Endodermal cell (in vitro differentiated cells): ENCODE measurements around the gene COMMD1. TPM values are rescaled to one million over a fixed set of nuclear protein-coding genes. Genes with fewer than 3 reads are reported as not detected.
"Not testable (repeated sequence)": the region's sequence is repeated elsewhere in the genome, so short reads cannot be mapped to it uniquely, and the experiment has no call there.

Experiments
- DNase-seq: peaks from one replicate; pipeline ENCODE4 v3.0.0-alpha.2; 2017
- H3K27ac ChIP-seq: 2 replicates; pipeline ENCODE4 v1.5.1; 2013; ENCODE audit warnings: mild to moderate bottlenecking, low read depth, low read length, moderate library complexity
- H3K27me3 ChIP-seq: 2 replicates; pipeline ENCODE4 v1.6.1; 2013; ENCODE audit warnings: mild to moderate bottlenecking, low read length, moderate library complexity; ENCODE audit not compliant: insufficient read depth, control insufficient read depth, poor library complexity, severe bottlenecking
- H3K36me3 ChIP-seq: 2 replicates; pipeline ENCODE4 v1.7.0; 2013; ENCODE audit warnings: mild to moderate bottlenecking, low read length, moderate library complexity; ENCODE audit not compliant: control insufficient read depth, insufficient read depth
- H3K4me1 ChIP-seq: one replicate; pipeline ENCODE4 v1.7.0; 2013; ENCODE audit warnings: low read length; ENCODE audit not compliant: control insufficient read depth, insufficient read depth
- H3K4me3 ChIP-seq: 2 replicates; pipeline ENCODE4 v1.5.1; 2013; ENCODE audit warnings: mild to moderate bottlenecking, low read length, moderate library complexity
- H3K9ac ChIP-seq: 2 replicates; pipeline ENCODE4 v1.6.1; 2013; ENCODE audit warnings: mild to moderate bottlenecking, low read length, moderate library complexity; ENCODE audit not compliant: poor library complexity, severe bottlenecking; ENCODE audit errors: extremely low read depth
- H3K9me3 ChIP-seq: 2 replicates; pipeline ENCODE4 v1.6.1; 2013; ENCODE audit warnings: mild to moderate bottlenecking, low read length, moderate library complexity; ENCODE audit not compliant: control insufficient read depth
- H3K27ac Mint-ChIP-seq: 2 replicates; pipeline ENCODE4 v1.8.0; 2020; ENCODE audit warnings: mixed read lengths
- H3K27me3 Mint-ChIP-seq: 2 replicates; pipeline ENCODE4 v1.8.0; 2021; ENCODE audit warnings: mild to moderate bottlenecking, mixed read lengths; ENCODE audit not compliant: insufficient read depth
- H3K36me3 Mint-ChIP-seq: 2 replicates; pipeline ENCODE4 v1.8.0; 2020; ENCODE audit warnings: low read depth, mixed read lengths
- H3K4me1 Mint-ChIP-seq: 2 replicates; pipeline ENCODE4 v1.8.0; 2020; ENCODE audit warnings: mixed read lengths
- H3K4me3 Mint-ChIP-seq: 2 replicates; pipeline ENCODE4 v1.8.0; 2020; ENCODE audit warnings: mild to moderate bottlenecking, moderate library complexity, mixed read lengths
- H3K9me3 Mint-ChIP-seq: 2 replicates; pipeline ENCODE4 v1.8.0; 2020; ENCODE audit warnings: mild to moderate bottlenecking, mixed read lengths
- CTCF ChIP-seq: fragments of 200-600 bp; sonication (generic); conservative IDR thresholded peaks from 2 replicates; pipeline ENCODE4 v1.5.0; 2021; ENCODE audit warnings: antibody characterized with exemption, mild to moderate bottlenecking
- WGBS, 2 experiments: methylation state at CpG; one replicate each; pipeline versions ENCODE4 v1.1.5 to v1.1.7; 2013; ENCODE audit warnings: missing lambda C conversion rate in 2 of 2, mixed read lengths in 1 of 2; ENCODE audit not compliant: insufficient coverage in 1 of 2, insufficient read length in 1 of 2; 5-methylcytosine and 5-hydroxymethylcytosine counted together
- total RNA-seq, 2 donors: library from RNA; stranded (reverse); fragmentation: NEBNext Ultra II Directional in 1 of 2; extraction: Animal tissue kit (Norgen Biotek cat#: 25700) in 1 of 2; gene quantifications; 2 replicates in 1 of 2; 3 replicates in 1 of 2; pipeline ENCODE4 v1.2.1, GENCODE V29; 2021

The COMMD1 gene
- total RNA-seq, 2 donors from 2014 or later = 27.8 to 28.4 TPM

GRCh38 chr2:61876400-61876799 lies 29.1 kb upstream of the COMMD1 start:
- Mint-ChIP-seq H3K36me3 (peaks cover 78% of the 10 kb centered on the region), H3K27me3 (no peaks in the 10 kb centered on the region), H3K27ac (no peak overlapping the region)

GRCh38 chr2:61877571-61878245 lies 27.8 kb upstream of the COMMD1 start:
- no peak for TF ChIP-seq CTCF

More at GRCh38 chr2:61876400-61876799, 29.1 kb upstream of the COMMD1 start:
- WGBS, 2 experiments = 98% methylated on average over 1 of the region's 1 CpG; no CpG with 5 or more reads in 1 of the 2 experiments
- H3K4me3 ChIP-seq = no peak overlapping the region
- no peak overlapping the region for H3K27ac ChIP-seq
- Mint-ChIP-seq H3K4me1 (no peaks in the 10 kb centered on the region), H3K4me3 (no peak overlapping the region), H3K9me3 (no peaks in the 10 kb centered on the region)
- H3K9me3 ChIP-seq = no peaks in the 10 kb centered on the region
- no peak for TF ChIP-seq CTCF
- H3K9ac ChIP-seq = no peak overlapping the region
- no peaks in the 10 kb centered on the region for H3K4me1 ChIP-seq
- DNase-seq = no peak
- H3K36me3 ChIP-seq = peaks cover 96% of the 10 kb centered on the region
- no peaks in the 10 kb centered on the region for H3K27me3 ChIP-seq

GRCh38 chr2:61878761-61879160 lies 26.7 kb upstream of the COMMD1 start:
- no peaks in the 10 kb centered on the region for H3K9me3 Mint-ChIP-seq
- Histone ChIP-seq H3K4me3 (no peak overlapping the region), H3K4me1 (no peaks in the 10 kb centered on the region), H3K27ac (no peak overlapping the region), H3K27me3 (no peaks in the 10 kb centered on the region), H3K9me3 (no peaks in the 10 kb centered on the region), H3K36me3 (peaks cover 98% of the 10 kb centered on the region), H3K9ac (no peak overlapping the region)
- no peak overlapping the region for H3K4me3 Mint-ChIP-seq
- H3K27me3 Mint-ChIP-seq = no peaks in the 10 kb centered on the region
- H3K4me1 Mint-ChIP-seq = no peaks in the 10 kb centered on the region
- WGBS, 2 experiments = 95 to 97% methylated on average over 2 to 3 of the region's 3 CpGs
- no peak for TF ChIP-seq CTCF
- no peak overlapping the region for H3K27ac Mint-ChIP-seq
- H3K36me3 Mint-ChIP-seq = peaks cover 82% of the 10 kb centered on the region
- no peak for DNase-seq

More at GRCh38 chr2:61877571-61878245, 27.8 kb upstream of the COMMD1 start:
- Histone ChIP-seq H3K27me3 (no peaks in the 10 kb centered on the region), H3K4me1 (no peaks in the 10 kb centered on the region), H3K9ac (no peak overlapping the region), H3K9me3 (no peaks in the 10 kb centered on the region), H3K27ac (no peak overlapping the region), H3K4me3 (no peak overlapping the region), H3K36me3 (peaks cover 97% of the 10 kb centered on the region)
- WGBS, 2 experiments = 99 to 100% methylated on average over 1 to 4 of the region's 4 CpGs
- DNase-seq = no peak
- no peaks in the 10 kb centered on the region for H3K4me1 Mint-ChIP-seq
- H3K27ac Mint-ChIP-seq = no peak overlapping the region
- H3K4me3 Mint-ChIP-seq = no peak overlapping the region
- no peaks in the 10 kb centered on the region for H3K9me3 Mint-ChIP-seq
- peaks cover 80% of the 10 kb centered on the region for H3K36me3 Mint-ChIP-seq
- no peaks in the 10 kb centered on the region for H3K27me3 Mint-ChIP-seq

- not testable (repeated sequence) for H3K4me3 ChIP-seq, H3K27me3 ChIP-seq, H3K27ac ChIP-seq, H3K9me3 Mint-ChIP-seq, H3K9ac ChIP-seq, H3K9me3 ChIP-seq, H3K4me1 ChIP-seq, H3K27me3 Mint-ChIP-seq, H3K4me1 Mint-ChIP-seq, H3K4me3 Mint-ChIP-seq, H3K27ac Mint-ChIP-seq, DNase-seq
- H3K36me3 Mint-ChIP-seq = peaks cover 80% of the 10 kb centered on the region
- 100% methylated on average over 1 of the region's 4 CpGs; no CpG with 5 or more reads in 1 of the 2 experiments for WGBS, 2 experiments
- peaks cover 97% of the 10 kb centered on the region for H3K36me3 ChIP-seq
Measured at GRCh38 chr2:61879351-61879750, 26.1 kb upstream of the COMMD1 start.
